IMR-90 (cell line): ENCODE measurements around the gene CWC25. TPM values are rescaled to one million over a fixed set of nuclear protein-coding genes. Genes with fewer than 3 reads are reported as not detected.
A peak's percentile ranks its signal among the peaks of the same experiment; 100 is the strongest.

Source experiments
- ATAC-seq: fragments of 200-7000 bp; cut with Tn5 transposase; 2 replicates; pipeline ENCODE4 v1.9.1; 2020; ENCODE audit warnings: low read depth, mild to moderate bottlenecking, moderate library complexity
- Bru-seq: library from RNA; stranded (reverse); fragments of 400-500 nt; gene quantifications from one replicate; lab custom pipeline; 2021; lab: Mats Ljungman, UMichigan
- BruChase-seq, 2 experiments: library from RNA; stranded (reverse); fragments of 400-500 nt; gene quantifications; one replicate each; lab custom pipeline; 2021; lab: Mats Ljungman, UMichigan
- BruUV-seq: library from RNA; stranded (reverse); fragments of 400-500 nt; replicated peaks from 2 replicates; lab custom pipeline; 2021; lab: Mats Ljungman, UMichigan
- CTCF ChIA-PET: fragments of 300-600 bp; formaldehyde crosslinking; extraction: SDS; loops from one replicate; lab custom pipeline; 2021; ENCODE audit warnings: antibody characterized with exemption; lab: Yijun Ruan, JAX
- POLR2A ChIA-PET: fragments of 300-600 bp; sonication (Branson Sonifier 250); formaldehyde crosslinking; loops from one replicate; lab custom pipeline; 2022; ENCODE audit warnings: antibody characterized with exemption; ENCODE audit not compliant: unreplicated experiment; lab: Charles Lee
- DNase-seq: peaks from one replicate; pipeline ENCODE4 v3.0.0; 2013
- H2AFZ ChIP-seq: replicated peaks from 2 replicates; pipeline ENCODE3; 2013; ENCODE audit warnings: low read length, mild to moderate bottlenecking; ENCODE audit not compliant: poor library complexity
- H2AK5ac ChIP-seq: 2 replicates; pipeline ENCODE4 v1.6.1; 2013; ENCODE audit warnings: low read depth, low read length, inconsistent platforms
- H2AK9ac ChIP-seq: replicated peaks from 2 replicates; pipeline ENCODE3; 2013; ENCODE audit warnings: mild to moderate bottlenecking, low read depth, low read length, moderate library complexity; ENCODE audit not compliant: poor library complexity
- H2BK120ac ChIP-seq: 2 replicates; pipeline ENCODE4 v1.6.1; 2013; ENCODE audit warnings: low read depth, low read length, inconsistent platforms
- H2BK15ac ChIP-seq: 3 replicates; pipeline ENCODE4 v1.6.1; 2013; ENCODE audit warnings: low read depth, low read length, inconsistent platforms
- H2BK20ac ChIP-seq: 2 replicates; pipeline ENCODE4 v1.6.1; 2013; ENCODE audit warnings: low read depth, mild to moderate bottlenecking, inconsistent platforms, low read length, moderate library complexity
- H2BK5ac ChIP-seq: 2 replicates; pipeline ENCODE4 v1.6.1; 2013; ENCODE audit warnings: mild to moderate bottlenecking, low read depth, low read length, inconsistent platforms; ENCODE audit not compliant: poor library complexity, severe bottlenecking
- H3K14ac ChIP-seq: replicated peaks from 2 replicates; pipeline ENCODE4 v1.6.1; 2013; ENCODE audit warnings: low read depth, low read length, inconsistent platforms
- H3K18ac ChIP-seq: 2 replicates; pipeline ENCODE4 v1.6.1; 2013; ENCODE audit warnings: low read depth, low read length, control low read depth
- H3K23ac ChIP-seq: 2 replicates; pipeline ENCODE4 v1.6.1; 2013; ENCODE audit warnings: low read depth, low read length, inconsistent platforms
- H3K27ac ChIP-seq: 2 replicates; pipeline ENCODE4 v1.5.1; 2013; ENCODE audit warnings: mild to moderate bottlenecking, control low read depth, low read length; ENCODE audit not compliant: insufficient read depth
- H3K27me3 ChIP-seq: 2 replicates; pipeline ENCODE4 v1.6.1; 2013; ENCODE audit warnings: low read length; ENCODE audit not compliant: control insufficient read depth, insufficient read depth
- H3K36me3 ChIP-seq: 2 replicates; pipeline ENCODE4 v1.6.1; 2013; ENCODE audit warnings: low read length, mixed read lengths; ENCODE audit not compliant: control insufficient read depth, insufficient read depth
- H3K4ac ChIP-seq: 2 replicates; pipeline ENCODE4 v1.6.1; 2013; ENCODE audit warnings: low read depth, low read length, inconsistent platforms
- H3K4me1 ChIP-seq: 2 replicates; pipeline ENCODE4 v1.6.1; 2013; ENCODE audit warnings: low read length, mixed read lengths; ENCODE audit not compliant: control insufficient read depth, insufficient read depth
- H3K4me2 ChIP-seq: 2 replicates; pipeline ENCODE4 v1.6.1; 2013; ENCODE audit warnings: low read depth, mild to moderate bottlenecking, control low read depth, low read length, moderate library complexity
- H3K4me3 ChIP-seq: 2 replicates; pipeline ENCODE4 v1.5.1; 2013; ENCODE audit warnings: low read depth, mild to moderate bottlenecking, control low read depth, low read length, moderate library complexity; ENCODE audit not compliant: insufficient read depth
- H3K56ac ChIP-seq: 2 replicates; pipeline ENCODE4 v1.6.1; 2013; ENCODE audit warnings: low read length, inconsistent platforms; ENCODE audit not compliant: insufficient read depth; ENCODE audit errors: extremely low read depth
- H3K79me1 ChIP-seq, 2 experiments: 2 replicates each; pipeline ENCODE4 v1.6.1; 2013; ENCODE audit warnings: low read length in 2 of 2, inconsistent platforms in 1 of 2, low read depth in 1 of 2
- H3K9ac ChIP-seq: 2 replicates; pipeline ENCODE4 v1.6.1; 2013; ENCODE audit warnings: low read depth, low read length, control low read depth
- H3K9me1 ChIP-seq: 2 replicates; pipeline ENCODE4 v1.6.1; 2013; ENCODE audit warnings: low read length, inconsistent platforms; ENCODE audit not compliant: insufficient read depth
- H3K9me3 ChIP-seq: 2 replicates; pipeline ENCODE4 v1.6.1; 2013; ENCODE audit warnings: low read length; ENCODE audit not compliant: control insufficient read depth, insufficient read depth
- H4K20me1 ChIP-seq: 2 replicates; pipeline ENCODE4 v1.6.1; 2013; ENCODE audit warnings: low read length, inconsistent platforms; ENCODE audit not compliant: insufficient read depth
- H4K5ac ChIP-seq: 2 replicates; pipeline ENCODE4 v1.6.1; 2013; ENCODE audit warnings: mild to moderate bottlenecking, low read depth, low read length, control low read depth
- H4K8ac ChIP-seq, 2 experiments: 2 replicates each; pipeline ENCODE4 v1.6.1; 2013; ENCODE audit warnings: low read depth in 2 of 2, low read length in 2 of 2, control low read depth in 1 of 2, inconsistent platforms in 1 of 2
- H4K91ac ChIP-seq: 2 replicates; pipeline ENCODE4 v1.6.1; 2013; ENCODE audit warnings: low read depth, low read length, inconsistent platforms; ENCODE audit not compliant: insufficient read depth
- BHLHE40 ChIP-seq: fragments of 150-350 bp; IDR thresholded peaks from 2 replicates; pipeline ENCODE4 v1.6.1; 2016; ENCODE audit warnings: mild to moderate bottlenecking, low read depth, low read length
- CEBPB ChIP-seq: IDR thresholded peaks from 2 replicates; pipeline ENCODE4 v1.6.1; 2012; ENCODE audit warnings: low read depth, low read length, improper control_type of control experiment
- CHD1 ChIP-seq: IDR thresholded peaks from 2 replicates; pipeline ENCODE4 v1.6.1; 2012; ENCODE audit warnings: low read depth, low read length, improper control_type of control experiment
- MAFK ChIP-seq: IDR thresholded peaks from 2 replicates; pipeline ENCODE4 v1.6.1; 2012; ENCODE audit warnings: low read depth, low read length, improper control_type of control experiment
- MAZ ChIP-seq: IDR thresholded peaks from 2 replicates; pipeline ENCODE4 v1.6.1; 2012; ENCODE audit warnings: low read depth, mild to moderate bottlenecking, low read length, improper control_type of control experiment, moderate library complexity, borderline replicate concordance
- MXI1 ChIP-seq: IDR thresholded peaks from 2 replicates; pipeline ENCODE4 v1.6.1; 2012; ENCODE audit warnings: low read depth, mild to moderate bottlenecking, low read length, moderate library complexity, borderline replicate concordance
- RAD21 ChIP-seq: IDR thresholded peaks from 2 replicates; pipeline ENCODE4 v1.6.1; 2012; ENCODE audit warnings: low read length, improper control_type of control experiment
- RCOR1 ChIP-seq: IDR thresholded peaks from 2 replicates; pipeline ENCODE4 v1.6.1; 2012; ENCODE audit warnings: mild to moderate bottlenecking, low read length, improper control_type of control experiment; ENCODE audit not compliant: insufficient replicate concordance
- SMC3 ChIP-seq: fragments of 150-350 bp; IDR thresholded peaks from 2 replicates; pipeline ENCODE4 v1.6.1; 2016; ENCODE audit warnings: low read depth, mild to moderate bottlenecking, antibody characterized with exemption, low read length, moderate library complexity
- WGBS, 2 experiments: methylation state at CpG; one replicate each; pipeline versions ENCODE4 v1.1.5 to v1.1.7; 2013; ENCODE audit warnings: missing lambda C conversion rate in 2 of 2; ENCODE audit not compliant: insufficient read length in 1 of 2; ENCODE audit errors: extremely low coverage in 2 of 2; 5-methylcytosine and 5-hydroxymethylcytosine counted together
- dilution Hi-C: fragments of 300-500 bp; cut with HindIII; formaldehyde crosslinking; loops from one replicate; pipeline ENCODE4 v1.14.3; 2018; ENCODE audit warnings: low sequenced_read_pairs; ENCODE audit not compliant: unreplicated experiment
- in situ Hi-C: fragments of 300-500 bp; cut with MboI; formaldehyde crosslinking; loops from 3 replicates; pipeline ENCODE4 v1.14.3; 2019; ENCODE audit warnings: low sequenced_read_pairs, inconsistent platforms, mixed read lengths
- intact Hi-C: fragments of 100-400 bp; cut with micrococcal nuclease; formaldehyde crosslinking; loops from 2 replicates; pipeline ENCODE4 v1.10.0; 2022
- long read RNA-seq: library from polyadenylated mRNA; unstranded; transcript quantifications from one replicate; pipeline ENCODE4 v2.0.0, GENCODE V29; 2021; ENCODE audit not compliant: unreplicated experiment
- polyA plus RNA-seq, 3 experiments: library from polyadenylated mRNA; depleted of rRNA; stranded (reverse); fragments of >200 nt; gene quantifications; 2 replicates each; pipeline ENCODE4 v1.2.3, GENCODE V29; 2012; ENCODE audit warnings: low replicate concordance in 1 of 3
- total RNA-seq: library from RNA; depleted of rRNA; stranded (reverse); fragments of >200 nt; gene quantifications from 2 replicates; pipeline ENCODE4 v1.2.3, GENCODE V29; 2012; rRNA removed
- TF ChIP-seq, protein P1 (sequence below): fragments of 150-350 bp; IDR thresholded peaks from 2 replicates; pipeline ENCODE4 v1.6.1; 2016; ENCODE audit warnings: low read depth, mild to moderate bottlenecking, low read length, moderate library complexity, borderline replicate concordance
- TF ChIP-seq, protein P2 (sequence below): conservative IDR thresholded peaks from 2 replicates; pipeline ENCODE4 v1.5.1; 2012; ENCODE audit warnings: mild to moderate bottlenecking, low read depth, low read length, improper control_type of control experiment

The CWC25 gene
- total RNA-seq (9.1 and 9.7 TPM in 2 replicates), polyA plus RNA-seq (2012; rRNA removed) (14.9 and 16.1 TPM in 2 replicates), Bru-seq, nascent RNA (percentile 67 among the genes with signal in this experiment), BruChase-seq, experiment 1, labeled RNA remaining after a 6-hour chase (percentile 68 among the genes with signal in this experiment), BruChase-seq, experiment 2, labeled RNA remaining after a 2-hour chase (percentile 59 among the genes with signal in this experiment)
- polyA plus RNA-seq (2012; cell fraction: cytosol; rRNA removed) = 3.5 and 6.3 TPM in 2 replicates
- polyA plus RNA-seq (2012; cell fraction: nucleus; rRNA removed; ENCODE audit: low replicate concordance) = 23.8 and 64.0 TPM in 2 replicates
- long read RNA-seq, partial matches to known transcripts = 5 of 14 reads
- long read RNA-seq, other reads (novel, unspliced or antisense) = 5 of 14 reads

DNA sequence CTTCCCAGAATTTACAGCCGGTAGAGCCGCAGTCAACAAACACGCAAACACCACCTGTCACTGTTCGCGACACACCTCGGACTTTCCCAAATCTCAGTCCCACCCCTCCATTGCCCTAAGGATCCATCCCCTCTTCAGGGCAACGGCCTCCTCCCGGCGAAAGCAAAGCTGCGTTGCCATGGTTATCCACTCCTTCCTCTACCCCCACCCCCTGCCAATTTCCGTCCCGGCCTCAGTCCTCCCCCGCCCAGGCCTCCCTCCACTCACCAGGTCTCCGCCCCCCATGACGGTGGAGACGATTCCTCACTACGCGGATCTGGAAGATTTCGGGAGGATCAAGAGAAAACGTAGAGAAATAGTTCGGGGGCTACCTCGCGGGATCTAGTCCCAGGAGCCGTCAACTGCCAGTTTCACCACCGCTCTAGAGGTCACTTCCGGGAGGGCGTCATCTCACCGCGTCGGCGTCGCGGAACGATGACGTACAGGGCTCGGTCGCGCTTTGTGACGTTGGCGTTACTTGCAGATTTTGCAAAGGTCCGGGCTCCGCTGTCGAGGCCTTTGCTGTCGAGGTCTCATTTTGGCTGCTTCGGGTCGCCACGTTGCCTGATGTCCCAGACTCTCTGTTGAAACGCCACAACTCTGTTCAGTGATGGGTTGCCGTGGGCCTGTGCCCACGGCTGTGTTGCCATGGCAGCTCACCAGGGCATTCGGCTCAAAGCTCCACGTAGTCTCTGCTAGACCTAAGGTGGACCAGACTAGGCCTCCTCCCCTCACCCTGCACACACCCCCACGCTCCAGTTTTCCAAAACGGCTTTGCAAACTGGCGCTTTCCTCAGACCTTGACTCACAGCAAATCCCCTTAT is at the start of gene CWC25:
Gene CWC25 (minus strand): TSS at position 423 of the 863 bp plus-strand sequence. CDS start 138 bp downstream, at position 285.
- Histone ChIP-seq H2AFZ (peak within 1 kb of the TSS; percentile 97), H3K23ac (peak within 1 kb of the TSS; percentile 91), H3K9ac (peak within 1 kb of the TSS; percentile 91), H3K4me1 (0 out of 2 replicates have a peak, but pooled peaks cover 3% of the 10 kb centered on the region), H3K79me1 (peaks cover 3 to 43% of the 10 kb centered on the region in 2 experiments), H2AK9ac (peak within 1 kb of the TSS; percentile 99), H3K27me3 (peaks cover under 1% of the 10 kb centered on the region; the same call in 1 of the 2 replicates), H3K18ac (peak within 1 kb of the TSS; percentile 83), H3K4ac (peak within 1 kb of the TSS; percentile 95), H3K9me3 (no peaks in the 10 kb centered on the region), H2AK5ac (peak within 1 kb of the TSS; percentile 95), H3K27ac (peak within 1 kb of the TSS; percentile 95), H3K4me3 (peak within 1 kb of the TSS; percentile 62), H3K36me3 (peaks cover 13% of the 10 kb centered on the region), H3K14ac (peak within 1 kb of the TSS; percentile 96), H2BK5ac (peak within 1 kb of the TSS; percentile 99), H4K91ac (peak within 1 kb of the TSS; percentile 98), H4K8ac (peak within 1 kb of the TSS; percentile 99 to 100), H4K20me1 (peaks cover 11% of the 10 kb centered on the region), H2BK20ac (peak within 1 kb of the TSS; percentile 54), H3K56ac (peak within 1 kb of the TSS; percentile 92), H2BK15ac (peak within 1 kb of the TSS; percentile 28; the same call in 1 of the 3 replicates), H4K5ac (peak within 1 kb of the TSS; percentile 99), H3K4me2 (peak within 1 kb of the TSS; percentile 85), H2BK120ac (peak within 1 kb of the TSS; percentile 82), H3K9me1 (no peaks in the 10 kb centered on the region)
- peak; percentile 90 for ATAC-seq
- TSS peak; percentile 97 for BruUV-seq
- ChIA-PET POLR2A (no interaction called here), CTCF (no interaction called here)
- dilution Hi-C loops = no loop called here
- intact Hi-C loops = loop anchor here (1.0 kb wide), 1 partner anchor 25 kb away; no protein-coding TSS in a partner anchor
- in situ Hi-C loops = no loop called here
- 1% methylated on average over 37 of the region's 55 CpGs; no CpG with 5 or more reads in 1 of the 2 experiments for WGBS, 2 experiments
- peak; percentile 96 for DNase-seq
- TF ChIP-seq CHD1 (no peak), MAZ (peak; percentile 90), MAFK (peak; percentile 90), BHLHE40 (no peak), MXI1 (peak; percentile 24; the same call in 1 of the 2 replicates), CEBPB (peak; percentile 81), RAD21 (no peak), SMC3 (no peak), RCOR1 (no peak)
- TF ChIP-seq, protein P1, sequence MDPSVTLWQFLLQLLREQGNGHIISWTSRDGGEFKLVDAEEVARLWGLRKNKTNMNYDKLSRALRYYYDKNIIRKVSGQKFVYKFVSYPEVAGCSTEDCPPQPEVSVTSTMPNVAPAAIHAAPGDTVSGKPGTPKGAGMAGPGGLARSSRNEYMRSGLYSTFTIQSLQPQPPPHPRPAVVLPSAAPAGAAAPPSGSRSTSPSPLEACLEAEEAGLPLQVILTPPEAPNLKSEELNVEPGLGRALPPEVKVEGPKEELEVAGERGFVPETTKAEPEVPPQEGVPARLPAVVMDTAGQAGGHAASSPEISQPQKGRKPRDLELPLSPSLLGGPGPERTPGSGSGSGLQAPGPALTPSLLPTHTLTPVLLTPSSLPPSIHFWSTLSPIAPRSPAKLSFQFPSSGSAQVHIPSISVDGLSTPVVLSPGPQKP = peak; percentile 84; the same call in 1 of the 2 replicates
- TF ChIP-seq, protein P2, sequence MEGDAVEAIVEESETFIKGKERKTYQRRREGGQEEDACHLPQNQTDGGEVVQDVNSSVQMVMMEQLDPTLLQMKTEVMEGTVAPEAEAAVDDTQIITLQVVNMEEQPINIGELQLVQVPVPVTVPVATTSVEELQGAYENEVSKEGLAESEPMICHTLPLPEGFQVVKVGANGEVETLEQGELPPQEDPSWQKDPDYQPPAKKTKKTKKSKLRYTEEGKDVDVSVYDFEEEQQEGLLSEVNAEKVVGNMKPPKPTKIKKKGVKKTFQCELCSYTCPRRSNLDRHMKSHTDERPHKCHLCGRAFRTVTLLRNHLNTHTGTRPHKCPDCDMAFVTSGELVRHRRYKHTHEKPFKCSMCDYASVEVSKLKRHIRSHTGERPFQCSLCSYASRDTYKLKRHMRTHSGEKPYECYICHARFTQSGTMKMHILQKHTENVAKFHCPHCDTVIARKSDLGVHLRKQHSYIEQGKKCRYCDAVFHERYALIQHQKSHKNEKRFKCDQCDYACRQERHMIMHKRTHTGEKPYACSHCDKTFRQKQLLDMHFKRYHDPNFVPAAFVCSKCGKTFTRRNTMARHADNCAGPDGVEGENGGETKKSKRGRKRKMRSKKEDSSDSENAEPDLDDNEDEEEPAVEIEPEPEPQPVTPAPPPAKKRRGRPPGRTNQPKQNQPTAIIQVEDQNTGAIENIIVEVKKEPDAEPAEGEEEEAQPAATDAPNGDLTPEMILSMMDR = 0 out of 2 replicates have a peak, but pooled peaks have one; percentile 0
